PC-3 (cell line): ENCODE measurements around the gene ALG10B. TPM values are rescaled to one million over a fixed set of nuclear protein-coding genes. Genes with fewer than 3 reads are reported as not detected.
"Not testable (repeated sequence)": the region's sequence is repeated elsewhere in the genome, so short reads cannot be mapped to it uniquely, and the experiment has no call there.

Experiments
- ATAC-seq: fragments of 200-7000 bp; cut with Tn5 transposase; 2 replicates; pipeline ENCODE4 v1.9.1; 2020; ENCODE audit warnings: mild to moderate bottlenecking, moderate library complexity
- BruUV-seq: library from RNA; stranded (reverse); fragments of 400-500 nt; replicated peaks from 2 replicates; lab custom pipeline; 2021; lab: Mats Ljungman, UMichigan
- CTCF ChIA-PET: fragments of 300-600 bp; sonication (Branson Sonifier 250); formaldehyde crosslinking; loops from one replicate; lab custom pipeline; 2022; ENCODE audit warnings: antibody characterized with exemption; lab: Charles Lee
- POLR2A ChIA-PET: fragments of 300-600 bp; sonication (Branson Sonifier 250); formaldehyde crosslinking; loops from one replicate; lab custom pipeline; 2022; ENCODE audit warnings: antibody characterized with exemption; ENCODE audit not compliant: unreplicated experiment; lab: Charles Lee
- DNase-seq: peaks from one replicate; pipeline ENCODE4 v3.0.0-alpha.2; 2015
- H2AFZ ChIP-seq: fragments of 300-600 bp; sonication (generic); 2 replicates; pipeline ENCODE4 v1.6.0; 2016; ENCODE audit warnings: antibody characterized with exemption, low read length
- H3F3A ChIP-seq: fragments of 300-600 bp; sonication (generic); one replicate; pipeline ENCODE4 v1.6.0; 2017; ENCODE audit warnings: antibody characterized with exemption, low read length, control low read depth, mild to moderate bottlenecking; ENCODE audit not compliant: unreplicated experiment
- H3K27ac ChIP-seq: fragments of 300-600 bp; sonication (generic); 2 replicates; pipeline ENCODE4 v1.5.1; 2016; ENCODE audit warnings: mild to moderate bottlenecking, low read length
- H3K27me3 ChIP-seq: fragments of 300-600 bp; sonication (generic); 2 replicates; pipeline ENCODE4 v1.6.1; 2016; ENCODE audit warnings: low read length, mixed read lengths
- H3K36me3 ChIP-seq: fragments of 300-600 bp; sonication (generic); 2 replicates; pipeline ENCODE4 v1.6.1; 2016; ENCODE audit warnings: low read depth, mixed run types, low read length, mixed read lengths
- H3K4me1 ChIP-seq: fragments of 300-600 bp; sonication (generic); 2 replicates; pipeline ENCODE4 v1.5.1; 2016; ENCODE audit warnings: low read length; ENCODE audit not compliant: insufficient read depth
- H3K4me2 ChIP-seq: fragments of 300-600 bp; sonication (generic); 2 replicates; pipeline ENCODE4 v1.6.0; 2016; ENCODE audit warnings: low read length
- H3K4me3 ChIP-seq: fragments of 300-600 bp; sonication (generic); 2 replicates; pipeline ENCODE4 v1.5.1; 2016; ENCODE audit warnings: mild to moderate bottlenecking, low read length, mixed read lengths
- H3K79me2 ChIP-seq: fragments of 300-600 bp; sonication (generic); 2 replicates; pipeline ENCODE4 v1.6.1; 2017; ENCODE audit warnings: low read length, mixed read lengths
- H3K9ac ChIP-seq: fragments of 300-600 bp; sonication (generic); 2 replicates; pipeline ENCODE4 v1.6.0; 2016; ENCODE audit warnings: mild to moderate bottlenecking, low read length
- H3K9me2 ChIP-seq: fragments of 300-600 bp; sonication (generic); replicated peaks from 2 replicates; pipeline ENCODE4 v1.6.1; 2016; ENCODE audit warnings: mixed run types, low read length, mixed read lengths
- H3K9me3 ChIP-seq: fragments of 300-600 bp; sonication (generic); 2 replicates; pipeline ENCODE4 v1.6.1; 2016; ENCODE audit warnings: low read length, mixed read lengths
- H4K20me1 ChIP-seq: fragments of 300-600 bp; sonication (generic); 2 replicates; pipeline ENCODE4 v1.6.1; 2016; ENCODE audit warnings: low read length, mixed read lengths
- CTCF ChIP-seq: fragments of 300-600 bp; sonication (generic); conservative IDR thresholded peaks from 2 replicates; pipeline ENCODE4 v1.5.1; 2017; ENCODE audit warnings: antibody characterized with exemption, low read depth, mild to moderate bottlenecking, low read length
- EZH2 ChIP-seq: fragments of 300-600 bp; sonication (generic); IDR thresholded peaks from one replicate; pipeline ENCODE4 v1.6.1; 2017; ENCODE audit warnings: antibody characterized with exemption, mild to moderate bottlenecking, low read length; ENCODE audit not compliant: unreplicated experiment
- EZH2phosphoT487 ChIP-seq: fragments of 300-600 bp; sonication (generic); IDR thresholded peaks from 2 replicates; pipeline ENCODE4 v1.6.1; 2018; ENCODE audit warnings: mild to moderate bottlenecking, antibody characterized with exemption, low read length, borderline replicate concordance
- intact Hi-C: fragments of 100-400 bp; cut with micrococcal nuclease; formaldehyde crosslinking; loops from 2 replicates; pipeline ENCODE4 v1.9.0; 2023
- total RNA-seq: library from RNA; depleted of rRNA; stranded (reverse); fragments of >200 nt; gene quantifications from 2 replicates; pipeline ENCODE4 v1.2.3, GENCODE V29; 2014

Gene ALG10B
- total RNA-seq, 1 experiment from 2014 or later = 9.4 TPM

GRCh38 chr12:38289396-38289795 lies 27.2 kb upstream of the ALG10B start:
- no peak overlapping the region for H3K27ac ChIP-seq
- H2AFZ ChIP-seq = no peak overlapping the region
- no TSS peak for BruUV-seq
- H3K4me3 ChIP-seq = no peak overlapping the region
- no peak overlapping the region for H3K9ac ChIP-seq
- no peak overlapping the region for H3K4me2 ChIP-seq
- H4K20me1 ChIP-seq = no peaks in the 10 kb centered on the region
- H3F3A ChIP-seq = no peaks in the 10 kb centered on the region
- H3K36me3 ChIP-seq = no peaks in the 10 kb centered on the region
- intact Hi-C loops = loop anchor here (10.0 kb wide), 1 partner anchor 235 kb away; no protein-coding TSS in a partner anchor
- H3K4me1 ChIP-seq = no peaks in the 10 kb centered on the region
- no peaks in the 10 kb centered on the region for H3K79me2 ChIP-seq
- ChIA-PET POLR2A (no interaction called here), CTCF (no interaction called here)
- TF ChIP-seq EZH2phosphoT487 (no peak), EZH2 (no peak), CTCF (no peak)
- ATAC-seq (no peak), DNase-seq (no peak)
- H3K9me2 ChIP-seq = no peaks in the 10 kb centered on the region
- no peaks in the 10 kb centered on the region for H3K27me3 ChIP-seq
- no peaks in the 10 kb centered on the region for H3K9me3 ChIP-seq

- H3F3A ChIP-seq = no peaks in the 10 kb centered on the region
- POLR2A ChIA-PET = no interaction called here
- no peaks in the 10 kb centered on the region for H3K4me1 ChIP-seq
- H3K4me3 ChIP-seq = no peak overlapping the region
- no peak for TF ChIP-seq CTCF
- TF ChIP-seq EZH2 = no peak
- no peak for TF ChIP-seq EZH2phosphoT487
- CTCF ChIA-PET = no interaction called here
- no peaks in the 10 kb centered on the region for H3K9me3 ChIP-seq
- H3K9ac ChIP-seq = no peak overlapping the region
- DNase-seq (no peak), ATAC-seq (no peak; the same call in 1 of the 2 replicates)
- no peak overlapping the region for H3K4me2 ChIP-seq
- H3K79me2 ChIP-seq = no peaks in the 10 kb centered on the region
- no peak overlapping the region for H2AFZ ChIP-seq
- no peaks in the 10 kb centered on the region for H3K36me3 ChIP-seq
- H3K27ac ChIP-seq = no peak overlapping the region
- intact Hi-C loops = no loop called here
- no peaks in the 10 kb centered on the region for H3K9me2 ChIP-seq
- H3K27me3 ChIP-seq = no peaks in the 10 kb centered on the region
- BruUV-seq = no TSS peak
- H4K20me1 ChIP-seq = no peaks in the 10 kb centered on the region
Observed at GRCh38 chr12:38291160-38291559, 25.4 kb upstream of the ALG10B start.

GRCh38 chr12:38302972-38303371 lies 13.6 kb upstream of the ALG10B start:
- peak; percentile 91 for ATAC-seq
- H3K4me2 ChIP-seq, H3K9me3 ChIP-seq, H3K27ac ChIP-seq, H3K4me3 ChIP-seq, H3K9ac ChIP-seq, CTCF ChIA-PET, H3K4me1 ChIP-seq, intact Hi-C loops, BruUV-seq, H3K9me2 ChIP-seq, H3K27me3 ChIP-seq, H4K20me1 ChIP-seq, H3K36me3 ChIP-seq, H3F3A ChIP-seq, H3K79me2 ChIP-seq: not testable (repeated sequence)
- POLR2A ChIA-PET = interaction anchor here (0.7 kb wide), 1 partner anchor 589 kb away, joined by 3 read pairs; no protein-coding TSS in a partner anchor
- DNase-seq = peak; percentile 22
- H2AFZ ChIP-seq = 0 out of 2 replicates have a peak overlapping the region, but pooled peaks have one; percentile 11

- H3K9ac ChIP-seq, BruUV-seq, H3K36me3 ChIP-seq, H2AFZ ChIP-seq, H3K4me3 ChIP-seq, H3K4me2 ChIP-seq, DNase-seq, H3K9me3 ChIP-seq, CTCF ChIA-PET, H3F3A ChIP-seq, ATAC-seq, H3K4me1 ChIP-seq, H3K27ac ChIP-seq, H4K20me1 ChIP-seq, H3K9me2 ChIP-seq, H3K27me3 ChIP-seq, intact Hi-C loops: not testable (repeated sequence)
- H3K79me2 ChIP-seq = peaks cover 17% of the 10 kb centered on the region
- POLR2A ChIA-PET = interaction anchor here (0.7 kb wide), 1 partner anchor 582 kb away, joined by 3 read pairs; no protein-coding TSS in a partner anchor
Observed at GRCh38 chr12:38321966-38322365, 5.4 kb downstream of the ALG10B start.
